ENCODE data around the gene MASP1.

MASP1 gene

GRCh38 chr3:187186801-187187421 lies 104.6 kb downstream of the MASP1 start:
- DNase-seq (ENCODE audit: low read depth in 2 of 2) = no peak

GRCh38 chr3:187186375-187186774 lies 105.2 kb downstream of the MASP1 start:
- no peak for DNase-seq (ENCODE audit: low read depth in 2 of 2)

GRCh38 chr3:187185759-187186158 lies 105.8 kb downstream of the MASP1 start:
- DNase-seq (ENCODE audit: low read depth in 2 of 2) = no peak
